ENCODE measurements around the gene DBNDD1. TPM values are rescaled to one million over a fixed set of nuclear protein-coding genes. Genes with fewer than 3 reads are reported as not detected.
A peak's percentile ranks its signal among the peaks of the same experiment; 100 is the strongest.

Gene DBNDD1
- total RNA-seq, 1 experiment from 2014 or later, result 32.3 TPM

GRCh38 chr16:90023078-90023447 is 3.8 kb upstream of the DBNDD1 start:
- DNase-seq (ENCODE audit: low read depth, low spot score), result no peak
- Histone ChIP-seq H3K27me3 (ENCODE audit: control insufficient read depth, insufficient read depth, low read length) (no peaks in the 10 kb centered on the region), H3K36me3 (ENCODE audit: control insufficient read depth, insufficient read depth, low read length) (peaks cover 4% of the 10 kb centered on the region; the same call in 1 of the 2 replicates), H3K4me1 (ENCODE audit: control insufficient read depth, insufficient read depth, low read length) (peaks cover 20% of the 10 kb centered on the region), H3K9me3 (ENCODE audit: control insufficient read depth, insufficient read depth, low read depth, low read length) (no peaks in the 10 kb centered on the region), H3K27ac (ENCODE audit: low read length) (peak overlapping the region; percentile 87), H3K4me3 (ENCODE audit: low read depth in 2 of 2, low read length in 2 of 2) (peak overlapping the region; percentile 73 to 77)
- 0 out of 2 replicates have a peak, but pooled peaks have one; percentile 1 for ATAC-seq
- intact Hi-C loops (cut with micrococcal nuclease; ENCODE audit: unreplicated experiment) (no loop called here), in situ Hi-C loops (cut with HindIII; ENCODE audit: low pct_unique_long_range_greater_than_20kb, low sequenced_read_pairs) (no loop called here)
- TF ChIP-seq SIN3A (IDR thresholded peaks at IDR 0.05; ENCODE audit: borderline replicate concordance, insufficient read depth, low read depth, low read length) (no peak), POLR2AphosphoS5 (IDR thresholded peaks at IDR 0.05; ENCODE audit: low read depth, low read length) (no peak), CTCF (IDR thresholded peaks at IDR 0.05) (no peak), TCF7L2 (IDR thresholded peaks at IDR 0.05; ENCODE audit: low read depth, low read length) (no peak), REST (IDR thresholded peaks at IDR 0.05; ENCODE audit: insufficient read depth in 1 of 2, low read depth in 2 of 2, low read length in 1 of 2) (no peak)
- CTCF ChIA-PET, result no interaction called here
- BruUV-seq (replicated peaks), result no TSS peak
- POLR2A ChIA-PET, result interaction anchor here (0.7 kb wide), 1 partner anchor 458 kb away, joined by 4 read pairs; no protein-coding TSS in a partner anchor

GRCh38 chr16:90022209-90023077 is 3.2 kb upstream of the DBNDD1 start:
- H3K4me3 ChIP-seq (ENCODE audit: low read depth in 2 of 2, low read length in 2 of 2), result peak overlapping the region; percentile 73 to 77
- H3K36me3 ChIP-seq (ENCODE audit: control insufficient read depth, insufficient read depth, low read length), result peaks cover 4% of the 10 kb centered on the region; the same call in 1 of the 2 replicates
- no peaks in the 10 kb centered on the region for H3K9me3 ChIP-seq (ENCODE audit: control insufficient read depth, insufficient read depth, low read depth, low read length)
- CTCF ChIA-PET, result no interaction called here
- BruUV-seq (replicated peaks), result no TSS peak
- in situ Hi-C loops (cut with HindIII; ENCODE audit: low pct_unique_long_range_greater_than_20kb, low sequenced_read_pairs), result no loop called here
- H3K4me1 ChIP-seq (ENCODE audit: control insufficient read depth, insufficient read depth, low read length), result peaks cover 23% of the 10 kb centered on the region
- peak; percentile 88 for ATAC-seq
- H3K27me3 ChIP-seq (ENCODE audit: control insufficient read depth, insufficient read depth, low read length), result no peaks in the 10 kb centered on the region
- peak overlapping the region; percentile 92 for H3K27ac ChIP-seq (ENCODE audit: low read length)
- POLR2A ChIA-PET, result no interaction called here
- peak; percentile 39 for DNase-seq (ENCODE audit: low read depth, low spot score)
- intact Hi-C loops (cut with micrococcal nuclease; ENCODE audit: unreplicated experiment), result no loop called here
- peak; percentile 80 for TF ChIP-seq POLR2AphosphoS5 (IDR thresholded peaks at IDR 0.05; ENCODE audit: low read depth, low read length)
- TF ChIP-seq SIN3A (IDR thresholded peaks at IDR 0.05; ENCODE audit: borderline replicate concordance, insufficient read depth, low read depth, low read length), result peak; percentile 97; the same call in 1 of the 2 replicates
- TF ChIP-seq REST (IDR thresholded peaks at IDR 0.05; ENCODE audit: insufficient read depth in 1 of 2, low read depth in 2 of 2, low read length in 1 of 2), result 0 out of 4 replicates have a peak, but pooled peaks of 1 of the 2 experiments have one; percentile 32
- no peak for TF ChIP-seq CTCF (IDR thresholded peaks at IDR 0.05)

Measured in Panc1 (cell line).